Fibroblast of the aortic adventitia (primary cell): ENCODE results near the gene COL4A2. TPM values are rescaled to one million over a fixed set of nuclear protein-coding genes. Genes with fewer than 3 reads are reported as not detected.

Experiments
- DNase-seq: peaks from one replicate; pipeline ENCODE4 v3.0.0-alpha.2; 2010; ENCODE audit warnings: low read depth
- H3K4me3 ChIP-seq: 2 replicates; pipeline ENCODE4 v1.5.1; 2011; ENCODE audit warnings: low read depth, mild to moderate bottlenecking, control low read depth, low read length, moderate library complexity
- CTCF ChIP-seq: IDR thresholded peaks from 2 replicates; pipeline ENCODE4 v1.5.1; 2011; ENCODE audit warnings: mild to moderate bottlenecking, low read length, control low read depth, inconsistent platforms; ENCODE audit not compliant: insufficient read depth
- total RNA-seq: library from RNA; depleted of rRNA; stranded (reverse); fragments of >200 nt; gene quantifications from 2 replicates; pipeline ENCODE4 v1.2.3, GENCODE V29; 2012; ENCODE audit warnings: low replicate concordance

Gene COL4A2
- total RNA-seq, 1 donor, result 53.3 TPM

- H3K4me3 ChIP-seq, result no peak overlapping the region
- no peak for DNase-seq
- TF ChIP-seq CTCF, result no peak
Measured at GRCh38 chr13:110410000-110410399, 102.9 kb downstream of the COL4A2 start.

GRCh38 chr13:110410936-110411687 lies 104.0 kb downstream of the COL4A2 start:
- H3K4me3 ChIP-seq, result no peak overlapping the region
- no peak for TF ChIP-seq CTCF

GRCh38 chr13:110411688-110412059 lies 104.6 kb downstream of the COL4A2 start:
- DNase-seq, result no peak
- no peak overlapping the region for H3K4me3 ChIP-seq
- no peak for TF ChIP-seq CTCF

More at GRCh38 chr13:110410936-110411687, 104.0 kb downstream of the COL4A2 start:
- DNase-seq, result no peak

- no peak overlapping the region for H3K4me3 ChIP-seq
- TF ChIP-seq CTCF, result peak; percentile 93
- peak; percentile 100 for DNase-seq
Measured at GRCh38 chr13:110412132-110412914, 105.2 kb downstream of the COL4A2 start.

GRCh38 chr13:110413016-110413675 lies 106.1 kb downstream of the COL4A2 start:
- TF ChIP-seq CTCF, result no peak
- no peak overlapping the region for H3K4me3 ChIP-seq
- no peak for DNase-seq

- no peak overlapping the region for H3K4me3 ChIP-seq
- no peak for DNase-seq
- TF ChIP-seq CTCF, result no peak
Measured at GRCh38 chr13:110413676-110414040, 106.6 kb downstream of the COL4A2 start.
